ENCODE data around the gene SLC39A3.
"Not testable (repeated sequence)": the region's sequence is repeated elsewhere in the genome, so short reads cannot be mapped to it uniquely, and the experiment has no call there.

Gene SLC39A3

GRCh38 chr19:2722541-2723344 is 17.1 kb downstream of the SLC39A3 start:
- no peak for DNase-seq (ENCODE audit: low spot score)

DNA sequence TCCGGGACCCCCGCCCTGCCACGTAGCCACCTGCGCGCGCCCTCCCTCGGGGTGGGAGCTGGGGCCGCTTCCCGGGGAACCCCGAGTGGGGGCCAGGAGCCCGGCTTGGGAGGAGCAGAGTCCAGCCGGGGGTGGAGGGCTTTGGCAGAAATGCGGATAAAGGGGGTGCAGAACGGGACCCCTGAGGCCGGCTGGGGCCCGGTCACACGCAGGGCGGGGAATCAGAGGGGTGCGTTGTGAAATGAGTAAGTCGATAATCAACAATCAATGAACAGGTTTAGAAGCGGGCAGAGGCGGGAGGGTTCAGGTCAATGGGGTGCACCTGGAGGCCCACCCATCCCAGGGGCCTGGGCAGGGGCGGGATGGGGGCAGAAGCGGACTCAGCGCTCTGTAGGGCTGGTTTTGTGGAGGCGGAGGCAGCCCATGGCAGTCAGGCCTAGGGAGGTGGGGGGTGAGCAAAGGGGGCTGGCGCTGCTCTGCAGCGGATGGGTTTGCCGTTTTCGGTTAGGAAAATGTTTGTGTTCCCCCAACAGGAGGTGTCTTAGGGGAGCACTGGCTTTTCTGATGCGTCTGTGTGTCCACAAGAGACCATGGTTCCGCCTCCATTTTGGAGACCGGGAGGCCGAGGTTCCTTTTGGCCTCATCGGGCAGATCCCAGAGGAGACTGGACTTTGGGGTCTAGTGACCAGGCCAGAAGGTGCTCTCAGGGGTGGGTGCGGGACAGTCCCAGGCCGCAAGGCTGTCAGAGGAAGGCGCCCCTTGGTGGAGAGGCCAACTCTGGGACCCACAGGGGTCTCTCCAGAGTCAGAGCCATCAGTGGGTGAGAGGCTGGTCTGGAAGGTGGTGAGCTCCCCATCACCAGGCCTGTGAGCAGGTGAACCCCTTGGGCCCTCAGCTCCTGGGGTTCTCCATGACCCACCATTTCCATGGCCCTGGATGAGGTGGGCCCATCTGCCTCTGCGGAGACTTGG is 18.0 kb downstream of the SLC39A3 start:
- no peak for DNase-seq (ENCODE audit: low spot score)

- DNase-seq (ENCODE audit: low spot score) = no peak
Measured at GRCh38 chr19:2720777-2721569, 18.8 kb downstream of the SLC39A3 start, which contains the start of gene DIRAS1. DIRAS1 (minus strand) TSS chr19:2721372; CDS start chr19:2717806, 3,566 bp downstream.

GRCh38 chr19:2719920-2720776 is 19.7 kb downstream of the SLC39A3 start:
- no peak for DNase-seq (ENCODE audit: low spot score)

GRCh38 chr19:2719232-2719735 is 20.5 kb downstream of the SLC39A3 start:
- DNase-seq (ENCODE audit: low spot score) = no peak

DNA sequence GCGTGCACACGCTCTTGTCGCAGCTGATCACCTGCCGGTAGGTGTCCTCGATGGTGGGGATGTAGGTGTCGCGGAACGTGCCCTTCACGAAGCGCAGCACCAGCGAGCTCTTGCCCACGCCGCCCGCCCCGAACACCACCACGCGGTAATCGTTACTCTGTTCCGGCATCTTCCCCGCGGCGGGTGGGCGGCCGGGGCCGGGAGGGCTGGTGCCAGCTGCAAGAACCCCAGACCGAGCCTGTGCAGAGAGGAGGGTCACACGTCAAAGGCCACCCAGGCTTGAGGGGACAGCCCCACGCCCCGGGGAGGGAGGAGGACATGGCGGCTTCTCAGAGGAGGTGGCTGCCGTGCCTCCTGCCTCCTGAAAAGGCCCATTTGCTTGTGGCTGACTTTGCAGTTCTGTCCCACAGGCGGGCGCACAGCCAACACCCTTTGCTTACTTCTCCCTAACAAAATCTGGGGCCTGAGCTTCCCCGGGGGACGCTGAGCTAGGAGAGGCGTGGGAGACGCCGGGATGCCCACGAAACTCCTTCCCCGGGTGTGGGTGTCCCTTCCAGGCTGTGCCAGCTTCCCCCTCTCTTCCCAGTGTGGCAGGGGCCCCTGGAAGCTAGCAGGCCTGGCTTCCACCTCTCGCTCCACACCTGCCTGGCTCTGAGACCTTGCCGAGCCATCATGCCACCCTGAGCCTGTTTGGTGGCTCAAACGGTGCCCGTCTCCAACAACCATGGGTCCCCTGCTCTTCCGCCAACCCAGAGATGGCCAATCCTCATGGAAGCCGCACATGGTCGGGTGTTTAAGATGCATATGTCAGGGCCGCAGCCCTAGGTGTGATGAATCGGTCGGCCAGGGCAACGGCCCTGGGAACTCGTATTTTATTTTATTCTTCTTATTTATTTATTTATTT is 21.9 kb downstream of the SLC39A3 start:
- no peak for DNase-seq (ENCODE audit: low spot score)

DNA sequence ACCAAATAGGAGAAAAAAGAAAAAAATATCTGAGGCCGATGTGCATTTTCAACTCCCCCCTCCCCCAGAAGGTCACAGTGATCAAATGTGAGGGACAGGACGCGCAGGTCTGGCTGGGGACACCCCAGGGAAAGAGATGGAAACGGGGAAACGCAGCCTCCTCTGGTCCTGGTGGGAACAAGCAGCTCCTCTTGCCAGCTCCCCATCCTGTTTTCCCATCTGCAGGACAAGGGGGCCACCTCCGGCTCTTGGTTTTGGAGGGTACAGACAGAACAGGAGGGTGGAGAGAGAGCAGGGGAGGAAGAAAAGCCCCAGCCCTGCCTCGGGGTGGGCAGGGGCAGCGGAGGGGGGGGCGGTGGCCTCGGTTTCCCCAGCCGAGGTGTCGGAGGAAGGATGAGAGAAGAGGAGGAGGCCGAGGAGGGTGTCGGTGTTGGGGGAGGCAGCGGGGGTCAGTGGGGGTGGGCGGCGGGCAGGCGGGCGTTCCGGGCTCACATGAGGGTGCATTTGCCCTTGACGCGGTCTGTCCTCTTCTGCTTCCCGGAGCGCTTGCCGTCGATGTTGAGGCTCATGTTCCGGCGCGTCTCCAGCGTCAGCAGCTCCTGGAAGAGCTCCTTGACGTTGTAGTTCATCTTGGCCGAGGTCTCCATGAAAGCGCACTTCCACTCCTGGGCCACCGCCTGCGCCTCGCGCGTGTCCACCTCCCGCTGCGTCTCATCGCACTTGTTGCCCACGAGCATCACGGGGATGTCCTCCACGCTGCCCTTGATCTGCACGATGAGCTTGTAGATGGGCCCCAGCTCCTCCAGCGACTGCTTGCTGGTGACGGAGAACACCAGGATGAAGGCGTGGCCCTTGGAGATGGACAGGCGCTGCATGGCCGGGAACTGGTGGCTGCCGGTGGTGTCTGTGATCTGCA is 22.8 kb downstream of the SLC39A3 start:
- no peak for DNase-seq (ENCODE audit: low spot score)

DNA sequence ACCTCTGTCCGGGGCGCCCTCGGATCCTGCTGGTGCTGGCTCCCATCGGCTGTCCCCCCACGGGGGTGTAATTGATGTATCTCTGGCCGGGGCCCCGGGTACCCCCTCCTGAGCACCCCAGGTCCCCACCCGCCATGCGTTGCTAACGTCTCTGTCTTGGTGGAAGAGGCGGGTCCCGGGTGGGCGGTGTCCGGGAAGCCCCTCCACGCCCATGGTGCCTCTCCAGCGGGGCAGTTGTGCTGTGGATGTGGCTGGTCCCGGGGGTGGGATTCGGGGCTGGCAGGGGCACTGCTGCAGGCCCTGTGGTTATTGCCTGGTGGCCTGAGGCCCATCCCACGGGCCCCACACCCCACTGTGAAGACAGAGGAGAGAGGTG is 23.6 kb downstream of the SLC39A3 start:
- no peak for DNase-seq (ENCODE audit: low spot score)

DNA sequence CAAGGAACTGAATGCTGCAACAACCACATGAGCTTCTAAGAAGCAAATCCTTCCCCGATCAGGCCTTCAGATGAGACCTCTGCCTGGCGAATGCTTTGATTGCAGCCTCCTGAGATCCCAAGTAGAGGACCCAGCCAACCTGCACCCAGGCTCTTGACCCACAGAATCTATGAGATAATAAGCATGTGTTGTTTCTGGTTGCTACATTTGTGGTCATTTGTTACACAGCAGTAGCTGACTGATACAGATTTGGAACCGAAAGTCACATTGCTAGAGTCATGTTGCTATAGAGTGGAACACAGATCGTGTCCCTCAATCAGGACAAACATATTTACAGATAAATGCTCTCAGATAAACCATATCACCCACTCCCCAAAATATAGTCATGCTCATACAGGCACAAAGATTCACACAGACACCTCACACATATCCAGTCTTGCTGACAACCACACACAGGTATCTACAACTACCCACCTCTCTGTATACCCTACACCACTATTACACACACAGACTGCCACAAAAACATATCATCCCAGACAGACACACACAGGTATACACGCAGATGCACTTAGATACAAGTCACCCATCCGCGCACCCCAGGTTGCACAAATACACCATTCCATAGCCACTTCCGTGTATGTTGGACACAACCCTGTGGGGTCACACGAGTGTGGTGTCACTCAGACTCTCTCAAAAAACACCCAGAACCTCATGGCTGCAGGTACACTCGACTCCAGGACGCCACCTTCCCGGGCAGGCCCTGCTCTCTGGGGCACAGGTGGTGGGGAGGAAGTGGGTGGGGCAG is 24.1 kb downstream of the SLC39A3 start:
- DNase-seq (ENCODE audit: low spot score) = no peak

DNA sequence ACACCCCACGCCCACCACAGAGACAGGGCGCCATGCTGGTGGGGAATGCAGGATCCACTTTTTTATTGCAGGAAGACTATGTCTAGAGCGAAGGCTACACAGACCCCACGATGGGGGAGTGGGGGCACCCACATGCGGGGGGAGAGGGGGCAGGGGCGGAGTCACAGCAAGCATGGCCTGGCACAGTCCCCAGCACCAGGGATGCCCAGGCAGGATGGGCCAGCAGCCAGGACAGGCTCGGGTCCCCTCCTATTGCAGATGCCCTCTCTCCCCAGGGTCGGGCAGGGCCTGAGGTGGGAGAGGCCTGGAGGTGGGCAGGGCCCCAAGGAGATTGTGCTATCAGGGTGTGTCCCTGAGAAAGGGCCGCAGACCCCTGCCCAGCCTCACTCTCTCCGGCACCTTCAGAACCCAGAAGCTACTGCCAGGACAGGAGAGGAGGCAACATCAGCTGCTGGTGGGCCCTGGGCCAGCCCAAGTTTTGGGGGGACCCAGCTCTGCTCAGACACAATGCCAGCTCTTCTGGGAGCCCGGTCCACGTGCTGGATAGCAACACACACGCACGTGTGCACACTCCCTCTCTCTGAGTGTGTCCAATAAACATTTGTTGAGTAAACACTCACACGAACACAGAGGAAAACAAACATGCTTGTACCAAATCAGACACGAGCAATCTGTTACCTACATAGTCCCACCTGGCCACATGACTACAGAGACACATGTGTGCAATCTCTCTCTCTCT is 25.1 kb downstream of the SLC39A3 start:
- no peak for DNase-seq (ENCODE audit: low spot score)

DNA sequence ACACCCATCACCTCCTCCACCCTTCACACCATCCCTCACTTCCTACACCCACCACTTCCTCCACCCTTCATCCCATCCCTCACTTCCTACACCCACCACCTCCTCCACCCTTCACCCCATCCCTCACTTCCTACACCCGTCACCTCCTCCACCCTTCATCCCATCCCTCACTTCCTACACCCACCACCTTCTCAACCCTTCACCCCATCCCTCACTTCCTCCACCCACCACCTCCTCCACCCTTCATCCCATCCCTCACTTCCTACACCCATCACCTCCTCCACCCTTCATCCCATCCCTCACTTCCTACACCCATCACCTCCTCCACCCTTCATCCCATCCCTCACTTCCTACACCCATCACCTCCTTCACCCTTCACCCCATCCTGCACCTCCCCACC is 25.7 kb downstream of the SLC39A3 start:
- DNase-seq (ENCODE audit: low spot score) = not testable (repeated sequence)

- not testable (repeated sequence) for DNase-seq (ENCODE audit: low spot score)
Measured at GRCh38 chr19:2713170-2713569, 26.6 kb downstream of the SLC39A3 start.

GRCh38 chr19:2711875-2712205 is 28.0 kb downstream of the SLC39A3 start:
- DNase-seq (ENCODE audit: low spot score) = no peak

DNA sequence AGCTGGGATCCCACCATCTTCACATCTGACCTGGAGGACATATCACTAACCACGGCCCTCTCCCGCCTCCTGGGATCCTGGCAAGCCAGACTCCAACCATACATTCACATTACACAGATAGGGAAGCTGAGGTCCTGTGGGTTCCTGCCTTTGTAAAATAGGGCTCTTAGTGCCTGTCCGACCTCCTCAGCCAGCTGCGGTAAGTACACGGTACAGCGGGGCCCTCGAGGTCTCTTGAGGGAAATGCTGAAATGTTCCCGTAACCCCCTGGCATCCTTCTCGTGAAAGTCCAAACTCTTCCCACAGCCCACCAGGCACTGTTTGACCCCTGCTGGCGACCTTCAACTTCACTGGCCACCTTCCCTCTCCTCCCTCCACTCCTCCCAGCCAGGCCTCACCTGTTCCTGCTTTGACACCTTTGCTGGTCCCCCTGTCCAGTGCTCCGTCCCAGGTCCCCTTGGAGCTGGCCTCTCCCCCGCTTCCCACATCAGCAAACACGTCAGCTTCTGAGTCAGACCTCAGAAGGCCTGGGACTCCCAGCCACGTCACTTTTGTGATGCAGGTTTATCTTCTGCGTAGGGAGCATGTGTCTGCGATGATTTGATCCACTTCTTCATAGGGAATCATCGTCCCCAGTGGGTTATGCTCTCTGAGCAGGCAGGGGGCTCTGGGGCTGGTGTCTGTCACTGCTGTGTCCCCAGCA is 28.5 kb downstream of the SLC39A3 start:
- peak; percentile 68 for DNase-seq (ENCODE audit: low spot score)

- DNase-seq (ENCODE audit: low spot score) = no peak
Measured at GRCh38 chr19:2706251-2706650, 33.6 kb downstream of the SLC39A3 start.

- DNase-seq (ENCODE audit: low spot score) = no peak
Measured at GRCh38 chr19:2703691-2704216, 36.1 kb downstream of the SLC39A3 start.
